ENCODE results near the gene SKAP2. TPM values are rescaled to one million over a fixed set of nuclear protein-coding genes. Genes with fewer than 3 reads are reported as not detected.

SKAP2 gene
- total RNA-seq, 1 donor from 2014 or later = 3.5 TPM

- Mint-ChIP-seq H3K27me3 (ENCODE audit: low read depth) (no peaks in the 10 kb centered on the region), H3K9me3 (peaks cover 7% of the 10 kb centered on the region), H3K4me1 (no peaks in the 10 kb centered on the region), H3K27ac (ENCODE audit: unreplicated experiment) (no peak overlapping the region), H3K4me3 (no peak overlapping the region), H3K36me3 (ENCODE audit: low read depth) (peaks cover 6% of the 10 kb centered on the region)
- TF ChIP-seq CTCF (conservative IDR thresholded peaks at IDR 0.05) = no peak
- DNase-seq (ENCODE audit: low read depth, low spot score) = no peak
These were observed 103.9 kb downstream of the SKAP2 start for GRCh38 chr7:26760501-26760900.

- no peaks in the 10 kb centered on the region for H3K27me3 Mint-ChIP-seq (ENCODE audit: low read depth)
- no peak overlapping the region for H3K27ac Mint-ChIP-seq (ENCODE audit: unreplicated experiment)
- H3K4me3 Mint-ChIP-seq = no peak overlapping the region
- no peaks in the 10 kb centered on the region for H3K4me1 Mint-ChIP-seq
- no peak for TF ChIP-seq CTCF (conservative IDR thresholded peaks at IDR 0.05)
- no peak for DNase-seq (ENCODE audit: low read depth, low spot score)
- no peaks in the 10 kb centered on the region for H3K9me3 Mint-ChIP-seq
- peaks cover 3% of the 10 kb centered on the region for H3K36me3 Mint-ChIP-seq (ENCODE audit: low read depth)
These were observed 105.3 kb downstream of the SKAP2 start for GRCh38 chr7:26759108-26759507.

GRCh38 chr7:26743205-26743604, 121.2 kb downstream of the SKAP2 start:
- no peaks in the 10 kb centered on the region for H3K4me1 Mint-ChIP-seq
- H3K27me3 Mint-ChIP-seq (ENCODE audit: low read depth) = peaks cover 3% of the 10 kb centered on the region
- H3K9me3 Mint-ChIP-seq = no peaks in the 10 kb centered on the region
- H3K4me3 Mint-ChIP-seq = no peak overlapping the region
- no peak for DNase-seq (ENCODE audit: low read depth, low spot score)
- no peaks in the 10 kb centered on the region for H3K36me3 Mint-ChIP-seq (ENCODE audit: low read depth)
- no peak overlapping the region for H3K27ac Mint-ChIP-seq (ENCODE audit: unreplicated experiment)
- no peak for TF ChIP-seq CTCF (conservative IDR thresholded peaks at IDR 0.05)

- DNase-seq (ENCODE audit: low read depth, low spot score) = no peak
- Mint-ChIP-seq H3K4me1 (no peaks in the 10 kb centered on the region), H3K27ac (ENCODE audit: unreplicated experiment) (no peak overlapping the region), H3K36me3 (ENCODE audit: low read depth) (no peaks in the 10 kb centered on the region), H3K9me3 (no peaks in the 10 kb centered on the region), H3K4me3 (no peak overlapping the region), H3K27me3 (ENCODE audit: low read depth) (no peaks in the 10 kb centered on the region)
- no peak for TF ChIP-seq CTCF (conservative IDR thresholded peaks at IDR 0.05)
These were observed 128.3 kb downstream of the SKAP2 start for GRCh38 chr7:26735976-26736600.

- H3K27me3 Mint-ChIP-seq (ENCODE audit: low read depth) = peaks cover 3% of the 10 kb centered on the region
- no peak for TF ChIP-seq CTCF (conservative IDR thresholded peaks at IDR 0.05)
- H3K4me3 Mint-ChIP-seq = no peak overlapping the region
- no peaks in the 10 kb centered on the region for H3K36me3 Mint-ChIP-seq (ENCODE audit: low read depth)
- no peaks in the 10 kb centered on the region for H3K4me1 Mint-ChIP-seq
- H3K9me3 Mint-ChIP-seq = no peaks in the 10 kb centered on the region
- no peak for DNase-seq (ENCODE audit: low read depth, low spot score)
- no peak overlapping the region for H3K27ac Mint-ChIP-seq (ENCODE audit: unreplicated experiment)
These were observed 135.1 kb downstream of the SKAP2 start for GRCh38 chr7:26729150-26729775.
